Natural killer cell (primary cell): ENCODE measurements around the gene C13orf42. TPM values are rescaled to one million over a fixed set of nuclear protein-coding genes. Genes with fewer than 3 reads are reported as not detected.

ENCODE experiments used
- ATAC-seq, 3 donors: fragments of 150-1000 bp in 2 of 3; fragments of 200-7000 bp in 1 of 3; cut with Tn5 transposase; 1 replicate in 1 of 3; 2 replicates in 2 of 3; pipeline ENCODE4 v1.10.0; 2021; ENCODE audit warnings: mild to moderate bottlenecking in 2 of 3, moderate library complexity in 2 of 3
- DNase-seq, 2 donors: peaks; one replicate each; pipeline versions ENCODE4 v3.0.0 to v3.0.0-alpha.2; 2013 to 2021; ENCODE audit warnings: mixed read lengths in 1 of 2
- H3K27ac ChIP-seq: one replicate; pipeline ENCODE4 v1.5.1; 2013; ENCODE audit warnings: mild to moderate bottlenecking, low read length
- H3K27me3 ChIP-seq: one replicate; pipeline ENCODE4 v1.6.1; 2013; ENCODE audit warnings: low read length; ENCODE audit not compliant: control insufficient read depth, insufficient read depth
- H3K36me3 ChIP-seq: one replicate; pipeline ENCODE4 v1.6.1; 2013; ENCODE audit warnings: low read length; ENCODE audit not compliant: control insufficient read depth, insufficient read depth
- H3K4me1 ChIP-seq: one replicate; pipeline ENCODE4 v1.6.1; 2013; ENCODE audit warnings: low read length; ENCODE audit not compliant: control insufficient read depth, insufficient read depth
- H3K4me3 ChIP-seq: one replicate; pipeline ENCODE4 v1.5.1; 2013; ENCODE audit warnings: low read length
- H3K9me3 ChIP-seq: one replicate; pipeline ENCODE4 v1.6.1; 2013; ENCODE audit warnings: low read length; ENCODE audit not compliant: control insufficient read depth, insufficient read depth
- H3K27ac Mint-ChIP-seq, 2 donors: one replicate each; pipeline ENCODE4 v1.8.0; 2022; ENCODE audit warnings: mild to moderate bottlenecking in 2 of 2, mixed read lengths in 2 of 2, moderate library complexity in 1 of 2
- H3K27me3 Mint-ChIP-seq, 2 donors: one replicate each; pipeline ENCODE4 v1.8.0; 2022; ENCODE audit warnings: low read depth in 2 of 2, mixed read lengths in 2 of 2
- H3K36me3 Mint-ChIP-seq: one replicate; pipeline ENCODE4 v1.8.0; 2022; ENCODE audit warnings: mixed read lengths
- H3K4me1 Mint-ChIP-seq, 2 donors: one replicate each; pipeline ENCODE4 v1.8.0; 2022; ENCODE audit warnings: mixed read lengths in 2 of 2
- H3K4me3 Mint-ChIP-seq: one replicate; pipeline ENCODE4 v1.8.0; 2022; ENCODE audit warnings: mild to moderate bottlenecking, moderate library complexity, mixed read lengths
- H3K9me3 Mint-ChIP-seq, 2 donors: one replicate each; pipeline ENCODE4 v1.8.0; 2022; ENCODE audit warnings: mixed read lengths in 2 of 2
- WGBS: methylation state at CpG from one replicate; pipeline ENCODE4 v1.1.7; 2013; ENCODE audit warnings: missing lambda C conversion rate; ENCODE audit not compliant: insufficient coverage; 5-methylcytosine and 5-hydroxymethylcytosine counted together
- intact Hi-C: fragments of 100-400 bp; cut with micrococcal nuclease; formaldehyde crosslinking; loops from one replicate; pipeline ENCODE4 v1.14.2; 2022
- total RNA-seq, 4 donors: library from RNA; stranded (reverse); fragments of 120-200 nt in 1 of 4; gene quantifications; one replicate each; pipeline versions ENCODE4 v1.2.3 to v1.2.4, GENCODE V29; 2013 to 2022
- TF ChIP-seq, protein P1 (sequence below): fragments of 200-600 bp; IDR thresholded peaks from one replicate; pipeline ENCODE4 v1.8.0; 2022; ENCODE audit warnings: antibody characterized with exemption

Gene C13orf42
- total RNA-seq, 3 donors from 2014 or later (not counting 1 experiment from before 2014, with no cell fraction given): not detected

DNA sequence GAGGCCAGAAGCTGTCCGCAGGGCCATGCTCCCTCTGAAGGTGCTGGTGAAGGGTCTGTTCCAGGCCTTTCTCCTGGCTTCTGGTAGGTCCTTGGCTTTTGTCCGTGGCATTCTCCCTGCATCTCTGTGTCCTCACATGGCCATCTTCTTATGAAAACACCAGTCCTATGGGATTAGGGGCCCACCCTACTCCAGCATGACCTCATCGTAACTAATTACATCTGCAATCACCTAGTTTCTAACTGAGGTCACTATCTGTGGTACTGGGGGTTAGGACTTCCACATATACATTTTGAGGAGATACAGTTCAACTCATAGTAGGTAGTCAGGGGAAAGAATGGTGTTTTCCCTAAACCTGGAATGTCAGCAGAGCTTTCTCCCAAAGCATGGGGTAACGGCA lies 3.1 kb downstream of the C13orf42 start:
- no peak overlapping the region for H3K4me3 ChIP-seq
- Mint-ChIP-seq H3K36me3 (no peaks in the 10 kb centered on the region), H3K4me3 (no peak overlapping the region), H3K27me3 (peaks cover 1 to 6% of the 10 kb centered on the region in 2 donors), H3K4me1 (no peaks in the 10 kb centered on the region), H3K27ac (no peak overlapping the region), H3K9me3 (no peaks in the 10 kb centered on the region)
- intact Hi-C loops: no loop called here
- no peaks in the 10 kb centered on the region for H3K9me3 ChIP-seq
- no peaks in the 10 kb centered on the region for H3K4me1 ChIP-seq
- DNase-seq: no peak
- no peaks in the 10 kb centered on the region for H3K27me3 ChIP-seq
- TF ChIP-seq, protein P1, sequence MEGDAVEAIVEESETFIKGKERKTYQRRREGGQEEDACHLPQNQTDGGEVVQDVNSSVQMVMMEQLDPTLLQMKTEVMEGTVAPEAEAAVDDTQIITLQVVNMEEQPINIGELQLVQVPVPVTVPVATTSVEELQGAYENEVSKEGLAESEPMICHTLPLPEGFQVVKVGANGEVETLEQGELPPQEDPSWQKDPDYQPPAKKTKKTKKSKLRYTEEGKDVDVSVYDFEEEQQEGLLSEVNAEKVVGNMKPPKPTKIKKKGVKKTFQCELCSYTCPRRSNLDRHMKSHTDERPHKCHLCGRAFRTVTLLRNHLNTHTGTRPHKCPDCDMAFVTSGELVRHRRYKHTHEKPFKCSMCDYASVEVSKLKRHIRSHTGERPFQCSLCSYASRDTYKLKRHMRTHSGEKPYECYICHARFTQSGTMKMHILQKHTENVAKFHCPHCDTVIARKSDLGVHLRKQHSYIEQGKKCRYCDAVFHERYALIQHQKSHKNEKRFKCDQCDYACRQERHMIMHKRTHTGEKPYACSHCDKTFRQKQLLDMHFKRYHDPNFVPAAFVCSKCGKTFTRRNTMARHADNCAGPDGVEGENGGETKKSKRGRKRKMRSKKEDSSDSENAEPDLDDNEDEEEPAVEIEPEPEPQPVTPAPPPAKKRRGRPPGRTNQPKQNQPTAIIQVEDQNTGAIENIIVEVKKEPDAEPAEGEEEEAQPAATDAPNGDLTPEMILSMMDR: no peak
- no peak for ATAC-seq
- H3K27ac ChIP-seq: no peak overlapping the region
- WGBS: 87% methylated on average over 4 of the region's 4 CpGs
- no peaks in the 10 kb centered on the region for H3K36me3 ChIP-seq

DNA sequence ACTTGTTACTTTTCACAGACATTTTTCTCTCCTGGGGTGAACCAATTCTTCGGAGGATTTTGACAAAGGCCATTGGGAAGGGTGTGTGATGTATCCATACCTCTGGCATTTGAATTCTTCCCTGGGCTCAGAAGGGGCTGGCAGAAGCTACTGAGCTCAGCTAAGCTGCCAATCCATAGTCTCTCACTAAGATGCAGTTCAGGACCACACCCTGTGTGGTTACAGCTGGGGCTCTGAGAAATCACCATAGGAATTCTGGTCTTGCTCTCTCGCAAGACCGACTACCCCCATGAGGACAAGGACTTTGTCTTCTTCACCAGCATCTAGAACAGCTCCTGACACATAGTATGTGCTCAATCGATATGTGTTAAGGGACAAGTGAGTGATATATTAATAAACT lies 6.0 kb downstream of the C13orf42 start:
- no peak overlapping the region for H3K27ac ChIP-seq
- no peaks in the 10 kb centered on the region for H3K36me3 Mint-ChIP-seq
- TF ChIP-seq, protein P1: no peak
- no peak overlapping the region for H3K27ac Mint-ChIP-seq
- 93% methylated on average over 2 of the region's 4 CpGs for WGBS
- H3K9me3 Mint-ChIP-seq: no peaks in the 10 kb centered on the region
- no peaks in the 10 kb centered on the region for H3K9me3 ChIP-seq
- no peaks in the 10 kb centered on the region for H3K4me1 ChIP-seq
- no peaks in the 10 kb centered on the region for H3K4me1 Mint-ChIP-seq
- ATAC-seq (no peak), DNase-seq (no peak)
- intact Hi-C loops: no loop called here
- H3K36me3 ChIP-seq: no peaks in the 10 kb centered on the region
- H3K27me3 Mint-ChIP-seq: peaks cover 15 to 26% of the 10 kb centered on the region in 2 donors
- no peak overlapping the region for H3K4me3 ChIP-seq
- H3K4me3 Mint-ChIP-seq: no peak overlapping the region
- no peaks in the 10 kb centered on the region for H3K27me3 ChIP-seq

DNA sequence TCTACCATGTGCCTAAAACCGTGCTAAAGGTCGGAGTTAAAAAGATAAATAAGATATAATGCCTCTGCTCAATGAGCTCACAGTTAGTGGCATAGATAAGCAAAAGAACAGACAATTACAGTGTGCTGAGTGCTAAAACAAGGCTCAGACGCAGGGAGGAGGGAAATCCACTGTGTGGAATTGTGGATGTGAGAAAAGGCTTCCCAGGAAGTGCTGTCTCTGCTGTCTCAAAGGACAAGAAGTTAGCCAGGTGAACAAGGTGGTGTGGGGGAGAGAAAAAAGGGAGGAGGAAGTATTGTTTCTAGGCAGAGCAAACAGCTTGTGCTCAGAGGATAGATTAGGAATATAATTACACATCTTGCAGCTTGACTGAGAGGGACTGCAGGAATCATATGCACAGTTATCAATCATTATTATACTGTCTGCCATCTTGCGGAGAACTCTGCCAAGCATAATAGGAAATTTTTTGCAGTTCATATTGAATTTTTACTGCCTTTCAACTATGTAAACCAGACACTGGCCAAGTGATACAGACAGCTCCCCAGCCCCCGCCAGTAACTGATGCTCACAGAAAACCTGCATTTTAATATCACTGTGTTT lies 9.3 kb downstream of the C13orf42 start:
- no peaks in the 10 kb centered on the region for H3K36me3 Mint-ChIP-seq
- no peak overlapping the region for H3K4me3 Mint-ChIP-seq
- TF ChIP-seq, protein P1: no peak
- H3K4me1 Mint-ChIP-seq: no peaks in the 10 kb centered on the region
- peaks cover 27 to 50% of the 10 kb centered on the region in 2 donors for H3K27me3 Mint-ChIP-seq
- Histone ChIP-seq H3K27ac (no peak overlapping the region), H3K9me3 (no peaks in the 10 kb centered on the region), H3K27me3 (peaks cover 2% of the 10 kb centered on the region), H3K4me1 (no peaks in the 10 kb centered on the region), H3K4me3 (no peak overlapping the region), H3K36me3 (no peaks in the 10 kb centered on the region)
- intact Hi-C loops: no loop called here
- no peaks in the 10 kb centered on the region for H3K9me3 Mint-ChIP-seq
- H3K27ac Mint-ChIP-seq: no peak overlapping the region
- 87% methylated on average over 5 of the region's 5 CpGs for WGBS
- DNase-seq (no peak), ATAC-seq (no peak)
